RWPE2 (cell line): Measurements from ENCODE around the gene TMA7.

Experiments
- ATAC-seq: fragments of 200-7000 bp; cut with Tn5 transposase; 3 replicates; pipeline ENCODE4 v1.9.1; 2021; ENCODE audit warnings: low read depth
- DNase-seq: peaks from one replicate; pipeline ENCODE4 v3.0.0-alpha.2; 2020; ENCODE audit warnings: low spot score
- H3K27ac ChIP-seq: fragments of 450-650 bp; 2 replicates; pipeline ENCODE4 v1.5.1; 2017; ENCODE audit warnings: mild to moderate bottlenecking; ENCODE audit not compliant: poor library complexity, severe bottlenecking
- H3K27me3 ChIP-seq: fragments of 250-450 bp; sonication (Bioruptor Pico); 2 replicates; pipeline ENCODE4 v1.5.1; 2021; ENCODE audit warnings: mild to moderate bottlenecking, moderate library complexity; ENCODE audit not compliant: insufficient read depth, poor library complexity, severe bottlenecking
- H3K36me3 ChIP-seq: fragments of 250-450 bp; sonication (Bioruptor Pico); 2 replicates; pipeline ENCODE4 v1.5.1; 2020; ENCODE audit warnings: low read depth, mild to moderate bottlenecking, moderate library complexity
- H3K4me1 ChIP-seq: fragments of 250-450 bp; sonication (Bioruptor Pico); 2 replicates; pipeline ENCODE4 v1.5.1; 2021; ENCODE audit warnings: mild to moderate bottlenecking, moderate library complexity; ENCODE audit not compliant: insufficient read depth, poor library complexity, severe bottlenecking
- H3K4me3 ChIP-seq: fragments of 250-450 bp; sonication (Bioruptor Pico); 2 replicates; pipeline ENCODE4 v1.5.1; 2021; ENCODE audit warnings: mild to moderate bottlenecking, moderate library complexity; ENCODE audit not compliant: severe bottlenecking
- H3K9me3 ChIP-seq: fragments of 250-450 bp; sonication (Bioruptor Pico); 2 replicates; pipeline ENCODE4 v1.5.1; 2021; ENCODE audit warnings: mild to moderate bottlenecking, moderate library complexity; ENCODE audit not compliant: severe bottlenecking
- CTCF ChIP-seq: fragments of 450-650 bp; IDR thresholded peaks from one replicate; pipeline ENCODE4 v1.5.1; 2017; ENCODE audit warnings: mild to moderate bottlenecking, moderate library complexity; ENCODE audit not compliant: poor library complexity, severe bottlenecking

The TMA7 gene

GRCh38 chr3:48426401-48426909, 13.6 kb upstream of the TMA7 start:
- Histone ChIP-seq H3K4me3 (no peak overlapping the region), H3K27ac (peak overlapping the region; percentile 92), H3K27me3 (no peaks in the 10 kb centered on the region), H3K4me1 (peaks cover 30% of the 10 kb centered on the region), H3K9me3 (no peaks in the 10 kb centered on the region), H3K36me3 (peaks cover 55% of the 10 kb centered on the region)
- no peak for DNase-seq
- ATAC-seq = no peak
- TF ChIP-seq CTCF = no peak

GRCh38 chr3:48426944-48427629, 13.0 kb upstream of the TMA7 start:
- DNase-seq (no peak), ATAC-seq (no peak)
- Histone ChIP-seq H3K27ac (peak overlapping the region; percentile 92), H3K36me3 (peaks cover 53% of the 10 kb centered on the region), H3K4me1 (peaks cover 37% of the 10 kb centered on the region), H3K4me3 (peak overlapping the region; percentile 84), H3K9me3 (no peaks in the 10 kb centered on the region), H3K27me3 (no peaks in the 10 kb centered on the region)
- no peak for TF ChIP-seq CTCF

GRCh38 chr3:48427630-48427962, 12.5 kb upstream of the TMA7 start:
- Histone ChIP-seq H3K27me3 (no peaks in the 10 kb centered on the region), H3K27ac (peak overlapping the region; percentile 92), H3K4me3 (peak overlapping the region; percentile 84), H3K9me3 (no peaks in the 10 kb centered on the region), H3K36me3 (peaks cover 53% of the 10 kb centered on the region), H3K4me1 (peaks cover 42% of the 10 kb centered on the region)
- TF ChIP-seq CTCF = no peak
- peak; percentile 38 for DNase-seq
- ATAC-seq = no peak

- Histone ChIP-seq H3K4me3 (peak overlapping the region; percentile 84), H3K4me1 (peaks cover 47% of the 10 kb centered on the region), H3K9me3 (no peaks in the 10 kb centered on the region), H3K27ac (peak overlapping the region; percentile 92), H3K27me3 (no peaks in the 10 kb centered on the region), H3K36me3 (peaks cover 53% of the 10 kb centered on the region)
- DNase-seq (peak; percentile 38), ATAC-seq (no peak)
- TF ChIP-seq CTCF = no peak
Observed at GRCh38 chr3:48428088-48428571, 11.9 kb upstream of the TMA7 start.
